ENCODE data around the gene TRAPPC10.

TRAPPC10 gene

DNA sequence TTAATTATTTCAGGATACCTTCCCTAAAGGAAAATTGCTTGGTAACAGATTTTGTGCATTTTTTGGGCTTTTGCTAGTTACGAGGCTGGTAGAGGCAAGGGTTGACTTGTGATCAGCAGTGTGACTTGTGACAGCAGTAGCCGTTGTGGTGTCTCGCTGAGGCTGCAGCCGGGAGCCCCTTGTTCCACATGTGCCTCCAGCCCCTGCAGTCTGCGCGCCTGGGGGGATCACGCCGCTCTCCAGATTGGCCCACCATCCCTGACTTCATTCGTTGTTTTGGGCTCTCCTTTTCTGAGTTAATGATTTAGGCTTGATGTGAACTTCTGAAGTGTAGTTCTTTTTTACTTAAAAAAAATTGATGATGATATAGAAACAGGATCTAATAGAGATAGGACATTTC is 41.5 kb downstream of the TRAPPC10 start:
- DNase-seq (ENCODE audit: low read depth, low spot score) = no peak
- no peak overlapping the region for H3K4me3 ChIP-seq (ENCODE audit: low read length)

DNA sequence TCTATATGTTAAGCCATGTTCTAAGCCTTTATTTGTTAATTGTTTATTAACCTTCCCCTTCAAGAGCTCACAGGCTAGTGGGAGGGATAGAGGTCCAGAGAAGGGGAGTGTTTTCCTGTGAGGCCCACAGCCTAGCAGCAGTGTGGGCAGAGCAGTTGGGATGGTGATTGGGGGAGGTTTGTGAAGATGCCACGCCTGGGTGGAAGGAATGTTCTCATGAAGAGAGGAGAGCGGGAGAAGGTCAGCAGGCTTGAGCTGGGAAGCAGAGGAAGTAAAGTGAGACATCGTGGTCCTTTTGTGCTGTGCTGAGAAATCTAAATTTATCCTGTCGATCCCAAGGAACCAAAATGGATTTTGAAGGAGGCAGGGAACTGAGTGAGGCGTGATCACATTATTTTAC is 42.6 kb downstream of the TRAPPC10 start:
- DNase-seq (ENCODE audit: low read depth, low spot score) = no peak
- no peak overlapping the region for H3K4me3 ChIP-seq (ENCODE audit: low read length)

DNA sequence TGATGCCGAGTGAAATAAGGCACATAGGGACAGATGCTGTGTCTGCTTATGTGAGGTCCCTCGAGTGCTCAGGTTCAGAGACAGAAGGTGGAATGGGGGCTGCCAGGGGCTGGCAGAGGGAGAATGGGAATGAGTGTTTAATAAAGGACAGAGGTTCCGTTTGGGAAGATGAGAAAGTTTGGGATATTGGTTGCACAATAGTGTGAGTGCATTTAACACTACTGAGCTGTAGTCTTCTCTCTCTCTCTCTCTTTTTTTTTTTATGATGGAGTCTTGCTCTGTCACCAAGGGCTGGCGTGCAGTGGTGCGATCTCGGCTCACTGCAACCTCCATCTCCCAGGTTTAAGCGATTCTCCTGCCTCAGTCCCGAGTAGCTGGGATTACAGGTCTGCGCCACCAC is 44.9 kb downstream of the TRAPPC10 start:
- DNase-seq (ENCODE audit: low read depth, low spot score) = no peak
- no peak overlapping the region for H3K4me3 ChIP-seq (ENCODE audit: low read length)

DNA sequence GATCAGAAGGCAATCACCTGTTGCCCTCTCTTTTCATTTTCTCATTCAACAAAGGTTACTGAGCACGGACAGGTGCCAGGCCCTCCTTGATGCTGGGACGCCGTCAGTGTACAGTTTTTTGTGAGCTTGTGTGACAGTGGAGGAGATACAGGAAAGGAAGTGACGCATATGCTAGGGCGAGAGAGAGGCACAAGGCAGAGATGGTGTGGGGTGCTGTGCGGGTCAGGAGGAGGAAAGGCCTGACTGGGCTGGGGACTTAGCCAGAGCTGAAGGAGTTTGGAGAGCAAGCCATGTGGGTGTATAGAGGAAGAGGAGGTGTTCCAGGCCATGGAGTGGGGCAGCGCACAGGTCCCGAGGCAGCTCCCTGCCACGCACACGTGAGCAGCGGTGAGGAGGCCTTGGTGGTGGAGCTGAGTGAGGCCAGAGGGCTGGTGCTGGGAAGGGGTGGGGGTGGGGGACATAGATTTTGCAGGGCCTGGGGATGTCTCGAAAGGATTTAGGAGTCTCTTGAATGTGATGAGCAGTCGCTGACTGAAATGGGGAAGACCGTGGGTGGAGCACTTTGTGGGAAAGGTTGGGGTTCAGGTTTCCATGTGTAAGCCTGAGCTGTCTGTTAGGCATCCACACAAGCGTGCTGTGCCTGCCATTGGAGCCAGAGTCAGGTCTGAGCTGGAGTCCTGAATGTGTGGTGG is 46.0 kb downstream of the TRAPPC10 start:
- DNase-seq (ENCODE audit: low read depth, low spot score) = no peak
- H3K4me3 ChIP-seq (ENCODE audit: low read length) = no peak overlapping the region

DNA sequence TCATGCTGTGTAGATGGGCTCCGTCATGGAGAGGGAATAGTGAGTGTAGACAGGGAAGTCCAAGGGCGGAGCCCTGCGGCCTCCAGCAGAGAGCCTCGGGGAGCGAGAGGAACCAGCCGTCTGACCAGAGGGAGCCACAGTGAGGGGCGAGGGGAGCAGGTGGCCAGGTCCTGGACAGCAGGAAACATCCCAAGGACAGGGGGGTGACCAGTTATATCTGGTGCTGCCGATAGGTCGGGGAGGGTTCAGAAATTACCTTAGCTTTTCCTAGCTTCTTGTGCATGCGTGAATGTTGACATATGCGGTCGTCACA is 46.5 kb downstream of the TRAPPC10 start:
- H3K4me3 ChIP-seq (ENCODE audit: low read length) = no peak overlapping the region
- no peak for DNase-seq (ENCODE audit: low read depth, low spot score)

DNA sequence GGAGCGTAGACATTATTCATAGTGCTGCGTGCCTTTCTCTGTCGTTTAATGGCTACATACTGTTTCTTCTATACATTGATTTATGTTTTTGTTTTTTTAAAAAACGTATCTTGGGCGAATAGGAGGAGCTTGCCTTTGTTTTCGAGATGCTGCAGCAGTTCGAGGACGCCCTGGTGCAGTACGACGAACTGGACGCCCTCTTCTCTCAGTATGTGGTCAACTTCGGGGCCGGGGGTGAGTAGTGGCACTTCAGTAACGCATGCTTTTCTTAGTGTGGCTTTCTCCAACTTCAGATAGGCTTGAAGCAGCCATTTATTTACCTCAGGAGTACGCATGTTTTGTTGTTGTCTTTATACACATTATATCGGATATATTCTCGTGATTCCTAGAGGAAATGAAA is 46.9 kb downstream of the TRAPPC10 start:
- DNase-seq (ENCODE audit: low read depth, low spot score) = no peak
- no peak overlapping the region for H3K4me3 ChIP-seq (ENCODE audit: low read length)

DNA sequence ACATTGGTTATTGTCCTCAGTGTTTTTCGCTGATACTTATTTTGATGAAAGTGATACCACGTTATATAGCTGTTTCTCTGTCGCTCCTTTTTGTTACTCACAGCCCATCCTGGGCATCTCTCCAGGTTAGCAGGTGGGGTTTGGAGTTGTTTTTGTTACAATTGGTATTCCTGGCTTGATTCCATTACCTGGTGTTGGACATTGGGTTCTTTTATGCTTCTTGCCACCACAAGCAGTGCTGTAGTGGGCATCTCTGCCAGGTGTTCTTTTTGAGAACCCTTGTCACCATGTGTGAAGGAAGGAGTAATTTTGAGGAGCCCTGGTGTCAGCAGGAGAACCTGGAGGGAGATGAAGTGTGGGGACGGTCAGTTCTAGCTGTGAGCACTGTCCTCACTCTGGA is 47.6 kb downstream of the TRAPPC10 start:
- H3K4me3 ChIP-seq (ENCODE audit: low read length) = no peak overlapping the region
- no peak for DNase-seq (ENCODE audit: low read depth, low spot score)

DNA sequence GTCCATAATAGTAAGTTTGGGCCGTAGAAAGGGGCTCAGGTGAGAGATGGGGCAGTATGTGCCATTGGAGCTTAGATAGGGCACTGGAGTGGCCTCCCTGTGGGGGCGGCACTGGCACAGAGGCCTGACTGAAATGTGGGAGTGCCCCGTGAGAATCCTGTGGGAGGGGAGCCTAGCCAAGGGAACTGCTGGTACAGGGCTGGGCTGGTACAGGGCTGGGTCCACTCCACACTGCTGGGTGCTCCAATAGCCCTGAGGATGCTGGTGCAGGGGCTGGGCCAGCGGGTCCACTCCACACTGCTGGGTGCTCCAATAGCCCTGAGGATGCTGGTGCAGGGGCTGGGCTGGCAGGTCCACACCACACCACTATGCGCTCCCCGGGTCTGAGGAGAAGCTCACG is 50.3 kb downstream of the TRAPPC10 start:
- no peak for DNase-seq (ENCODE audit: low read depth, low spot score)
- H3K4me3 ChIP-seq (ENCODE audit: low read length) = no peak overlapping the region

DNA sequence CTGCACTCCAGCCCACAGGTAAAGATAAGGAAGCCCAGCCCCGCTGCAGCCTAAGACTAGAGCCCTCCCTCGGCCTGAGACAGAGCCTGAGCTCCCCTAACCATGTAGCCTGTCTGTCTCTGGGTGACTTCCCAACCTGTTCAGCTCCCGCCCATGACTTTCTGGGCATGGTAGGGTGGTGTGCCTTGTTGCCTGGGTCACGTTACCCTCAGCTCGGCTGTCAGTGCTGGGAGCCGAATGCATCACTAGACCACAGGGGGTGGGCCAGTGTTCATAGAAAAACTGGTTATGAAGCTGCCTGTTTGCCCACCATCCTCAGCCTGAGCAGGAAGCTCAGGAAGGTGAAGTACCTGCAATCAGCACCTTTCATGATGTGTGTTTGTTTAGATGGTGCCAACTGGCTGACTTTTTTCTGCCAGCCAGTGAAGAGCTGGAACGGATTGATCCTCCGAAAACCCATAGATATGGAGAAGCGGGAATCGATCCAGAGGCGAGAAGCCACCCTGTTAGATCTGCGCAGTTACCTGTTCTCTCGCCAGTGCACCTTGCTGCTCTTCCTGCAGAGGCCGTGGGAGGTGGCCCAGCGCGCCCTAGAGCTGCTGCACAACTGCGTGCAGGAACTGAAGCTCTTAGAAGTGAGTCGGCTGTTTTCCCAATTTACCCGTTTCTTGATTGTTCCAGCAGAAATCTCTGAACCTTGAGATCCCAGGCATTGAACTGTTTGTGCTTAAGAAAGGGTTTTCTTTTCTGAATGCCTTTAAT is 51.2 kb downstream of the TRAPPC10 start:
- no peak overlapping the region for H3K4me3 ChIP-seq (ENCODE audit: low read length)
- DNase-seq (ENCODE audit: low read depth, low spot score) = no peak

DNA sequence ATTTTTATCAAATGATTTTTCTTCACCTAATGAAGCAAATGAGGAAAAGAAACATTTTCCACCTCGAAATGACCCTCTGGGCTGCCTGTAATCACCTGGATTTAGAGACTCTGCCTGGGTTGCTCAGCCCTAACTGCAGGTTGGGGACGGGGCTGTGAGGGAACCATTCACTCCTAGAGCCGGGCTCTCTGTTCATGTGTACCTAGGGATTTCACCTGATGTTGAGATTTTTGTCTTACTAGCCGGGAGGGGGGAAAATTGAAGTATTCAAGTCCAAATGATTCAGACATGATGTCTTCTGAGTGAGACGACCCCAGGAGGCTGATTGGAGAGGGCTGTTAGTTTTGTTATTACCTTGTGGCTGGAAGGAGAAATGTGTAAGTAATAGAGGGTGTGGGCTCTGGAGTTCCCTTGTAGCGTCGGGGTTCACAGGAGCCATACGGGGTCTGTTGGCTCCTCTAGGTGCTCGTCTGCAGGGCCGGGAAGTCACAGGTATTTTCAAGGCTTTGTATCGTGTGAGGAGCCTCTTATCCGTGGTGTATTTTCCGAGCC is 52.8 kb downstream of the TRAPPC10 start:
- DNase-seq (ENCODE audit: low read depth, low spot score) = no peak
- no peak overlapping the region; the same call in 1 of the 2 replicates for H3K4me3 ChIP-seq (ENCODE audit: low read length)

DNA sequence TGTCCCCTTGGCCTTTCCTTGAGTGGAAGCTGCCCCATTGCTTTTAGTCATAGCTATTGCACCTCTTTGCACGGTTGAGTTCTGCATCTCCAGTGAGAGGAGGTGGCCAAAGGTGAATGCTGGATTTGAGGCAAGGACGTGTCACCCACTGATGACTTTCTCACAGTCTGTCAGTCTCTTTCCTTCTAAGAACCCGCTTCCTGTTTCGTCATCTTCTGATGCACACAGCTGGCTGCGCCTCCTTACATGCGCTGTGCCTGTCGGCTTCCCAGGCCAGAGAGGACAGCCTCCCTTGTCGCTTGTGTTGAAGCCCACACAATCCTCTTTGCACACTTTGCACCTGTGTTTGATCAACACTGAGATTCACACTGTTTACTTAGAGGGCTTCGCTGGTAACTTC is 53.3 kb downstream of the TRAPPC10 start:
- DNase-seq (ENCODE audit: low read depth, low spot score) = peak; percentile 88
- H3K4me3 ChIP-seq (ENCODE audit: low read length) = no peak overlapping the region; the same call in 1 of the 2 replicates

DNA sequence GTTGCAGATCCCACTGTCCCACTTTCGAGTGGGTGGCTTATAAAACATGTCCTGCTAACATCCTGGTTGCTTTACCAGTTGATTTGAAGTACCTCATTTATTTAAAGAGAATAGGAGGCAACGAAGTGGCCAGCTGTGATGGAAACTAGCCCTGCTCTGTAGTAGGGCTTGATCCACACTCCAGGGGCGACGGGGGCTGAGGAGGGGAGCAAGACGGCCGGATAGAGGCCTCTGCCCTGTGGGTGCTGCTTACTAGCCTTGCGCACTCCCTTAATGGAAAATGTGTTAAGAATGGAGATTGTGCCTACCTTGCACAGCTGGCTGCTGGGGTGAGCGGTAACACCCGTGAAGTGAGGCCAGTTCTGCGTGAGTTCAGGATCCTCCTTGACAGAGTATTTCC is 54.0 kb downstream of the TRAPPC10 start:
- DNase-seq (ENCODE audit: low read depth, low spot score) = no peak
- no peak overlapping the region for H3K4me3 ChIP-seq (ENCODE audit: low read length)

DNA sequence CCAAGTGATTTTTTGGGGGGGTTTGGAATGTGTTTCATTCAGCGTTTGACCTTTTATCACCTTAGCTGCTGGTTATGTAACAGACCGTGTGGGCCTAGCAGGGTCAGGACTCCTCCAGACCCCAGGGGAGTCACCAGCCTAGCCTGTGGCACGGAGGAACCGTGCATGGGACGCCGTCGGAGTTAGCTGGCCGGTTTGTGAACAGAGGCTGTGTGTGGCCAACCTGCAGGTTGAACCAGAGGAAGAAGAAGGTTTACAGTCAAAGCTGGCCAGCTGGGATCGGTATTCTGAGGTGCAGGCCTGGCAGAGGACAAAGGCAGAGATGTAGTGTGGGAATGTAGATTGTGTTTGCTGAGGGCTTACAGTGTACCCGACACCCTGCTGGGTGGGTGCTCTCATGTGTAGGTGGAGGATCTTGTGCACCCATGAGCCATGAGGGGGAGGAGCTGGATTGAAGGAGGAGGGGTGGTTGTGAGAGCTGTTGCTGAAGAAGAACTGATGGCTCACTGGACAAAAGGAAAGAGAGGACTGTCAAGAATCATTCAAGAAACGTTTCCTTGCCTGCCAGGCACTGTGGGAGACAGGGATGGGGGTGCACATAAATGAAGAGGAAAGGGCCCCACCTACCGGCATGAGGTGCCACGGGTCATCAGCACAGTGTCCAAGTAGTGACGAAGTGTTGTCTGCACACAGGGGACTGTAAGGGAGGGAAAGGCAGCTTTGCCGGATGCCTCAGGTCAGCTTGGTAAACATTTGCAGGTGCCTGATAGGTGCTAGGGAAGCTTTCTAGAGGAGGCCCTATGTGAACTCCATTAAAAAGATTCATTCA is 55.1 kb downstream of the TRAPPC10 start:
- no peak for DNase-seq (ENCODE audit: low read depth, low spot score)
- H3K4me3 ChIP-seq (ENCODE audit: low read length) = no peak overlapping the region

DNA sequence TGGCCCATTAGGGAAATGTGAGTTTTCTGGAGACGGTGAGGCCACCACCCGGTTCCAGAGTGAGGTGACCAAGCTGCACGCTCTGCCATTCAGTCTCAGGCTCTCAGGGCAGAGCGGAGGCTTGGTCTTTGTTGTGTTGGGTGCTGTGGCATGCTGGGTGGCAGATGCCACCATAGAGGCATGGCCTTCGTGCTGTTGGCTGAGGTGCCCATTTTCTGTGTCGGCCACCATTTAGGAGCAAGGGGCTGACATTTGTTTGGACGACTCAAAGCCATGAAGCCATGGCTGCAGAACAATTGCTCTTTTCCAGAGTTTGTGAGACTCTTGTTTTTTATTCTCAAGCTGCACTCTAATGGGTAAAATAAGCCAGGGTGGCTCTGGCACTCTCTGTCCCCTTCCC is 58.3 kb downstream of the TRAPPC10 start:
- no peak for DNase-seq (ENCODE audit: low read depth, low spot score)
- no peak overlapping the region for H3K4me3 ChIP-seq (ENCODE audit: low read length)

DNA sequence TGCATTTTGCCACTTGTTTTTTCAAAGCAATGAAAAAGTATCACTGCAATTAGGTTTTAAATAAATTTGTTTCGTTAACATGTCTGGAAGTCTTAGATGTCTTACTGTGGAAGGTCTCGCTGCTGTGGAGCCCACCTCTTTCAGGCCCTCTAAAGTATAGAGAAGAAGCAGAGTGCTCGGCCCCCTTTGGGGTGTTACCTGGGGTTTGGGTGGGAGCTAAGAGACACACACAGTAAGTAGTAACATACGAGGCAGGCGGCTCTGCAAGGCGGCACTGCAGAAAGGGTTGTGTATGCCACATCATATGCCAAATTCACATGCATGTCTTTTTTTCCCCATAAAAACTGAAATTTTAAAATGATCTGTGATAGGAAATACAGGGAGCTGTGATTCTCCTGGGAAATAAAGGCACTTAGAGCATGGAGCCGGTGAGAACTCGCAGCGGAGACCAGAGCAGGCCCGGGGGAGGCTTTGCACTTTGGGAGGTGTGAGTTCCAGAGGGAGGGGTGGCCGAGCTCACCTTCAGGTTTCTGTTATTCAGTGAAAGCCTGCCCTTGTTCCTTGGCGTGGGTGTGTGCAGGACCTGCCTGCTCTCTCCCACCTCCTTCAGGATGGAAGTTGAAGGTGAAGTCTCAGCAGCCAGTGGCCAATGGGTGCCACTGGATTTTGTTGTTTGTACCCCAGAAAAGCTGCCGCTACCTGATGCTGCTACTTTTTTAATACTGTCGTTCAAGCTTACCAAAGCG is 59.4 kb downstream of the TRAPPC10 start:
- H3K4me3 ChIP-seq (ENCODE audit: low read length) = no peak overlapping the region
- DNase-seq (ENCODE audit: low read depth, low spot score) = no peak

DNA sequence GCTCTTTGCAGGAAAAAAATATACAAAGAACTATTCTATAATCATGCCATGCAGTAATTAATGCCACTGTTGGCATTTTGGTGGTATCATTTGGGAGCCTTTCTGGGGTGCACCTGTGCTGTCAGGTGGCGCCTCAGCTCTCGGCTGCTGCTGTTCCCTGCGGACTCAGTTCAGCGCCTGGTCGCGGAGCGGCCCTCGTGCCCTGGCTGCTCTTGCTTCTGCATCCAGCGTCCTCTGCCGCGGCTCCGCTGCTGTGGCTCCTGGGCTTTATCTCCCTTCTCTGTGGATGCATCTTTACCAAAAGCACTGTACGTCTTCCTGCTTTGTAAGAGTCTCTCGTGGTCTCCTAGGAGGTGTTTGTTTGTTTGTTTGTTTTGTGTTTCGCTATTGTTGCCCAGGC is 60.0 kb downstream of the TRAPPC10 start:
- no peak overlapping the region for H3K4me3 ChIP-seq (ENCODE audit: low read length)
- no peak for DNase-seq (ENCODE audit: low read depth, low spot score)

DNA sequence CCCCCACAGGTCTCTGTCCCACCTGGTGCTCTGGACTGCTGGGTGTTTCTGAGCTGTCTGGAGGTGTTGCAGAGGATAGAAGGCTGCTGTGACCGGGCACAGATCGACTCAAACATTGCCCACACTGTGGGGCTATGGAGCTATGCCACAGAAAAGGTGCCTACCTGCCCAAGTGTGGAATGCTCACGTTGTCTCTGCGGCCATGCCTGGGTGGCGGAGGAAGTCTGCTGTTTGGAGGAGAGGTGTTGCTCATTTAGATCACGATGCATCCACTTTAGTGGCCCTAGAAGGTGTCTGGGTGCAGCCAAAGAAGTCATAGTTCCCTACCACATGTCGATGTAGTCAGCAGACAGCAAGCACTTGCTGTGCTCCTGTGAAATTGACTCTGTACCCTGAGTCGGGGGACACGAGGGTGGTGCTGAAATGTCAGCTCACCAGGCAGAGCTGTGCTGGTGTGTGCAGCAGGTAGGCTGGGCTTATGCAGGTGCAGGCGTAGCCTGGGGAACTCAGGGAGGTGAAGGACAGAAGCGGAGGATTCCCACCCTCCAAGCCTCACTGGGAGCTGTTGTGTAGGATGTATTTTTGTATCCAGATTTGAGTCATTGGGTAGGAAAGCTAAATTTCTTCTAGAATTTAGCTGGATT is 62.3 kb downstream of the TRAPPC10 start:
- no peak for DNase-seq (ENCODE audit: low read depth, low spot score)
- H3K4me3 ChIP-seq (ENCODE audit: low read length) = no peak overlapping the region

DNA sequence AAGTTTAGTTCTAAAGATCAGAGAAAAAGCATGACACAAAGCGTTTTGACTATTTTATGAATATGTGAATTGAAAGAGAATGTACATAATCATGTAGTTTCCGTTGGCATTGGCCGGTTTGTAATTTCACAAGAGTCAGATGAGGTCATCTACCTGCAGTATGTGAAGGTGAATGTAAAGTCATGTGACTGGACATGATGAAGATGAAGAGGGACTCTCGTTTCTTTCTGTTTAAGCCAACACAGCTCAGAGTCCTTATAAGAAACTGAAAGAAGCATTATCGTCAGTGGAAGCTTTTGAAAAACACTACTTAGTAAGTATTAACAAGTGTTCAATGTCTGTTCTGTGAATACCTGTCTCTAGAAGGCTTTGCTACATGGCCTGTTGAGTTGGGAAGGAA is 64.2 kb downstream of the TRAPPC10 start:
- DNase-seq (ENCODE audit: low read depth, low spot score) = no peak
- H3K4me3 ChIP-seq (ENCODE audit: low read length) = no peak overlapping the region
